ENCODE measurements around the gene NDUFAF8.

GRCh38 chr17:81271226-81271625 is 32.1 kb downstream of the NDUFAF8 start:
- no peak for TF ChIP-seq ESRRG (CRISPR knock-in tag; IDR thresholded peaks at IDR 0.05)
- no peak for TF ChIP-seq TSHZ2 (CRISPR knock-in tag; IDR thresholded peaks at IDR 0.05)
- no peak for TF ChIP-seq POU6F1 (CRISPR knock-in tag; IDR thresholded peaks at IDR 0.05; ENCODE audit: borderline replicate concordance, low read depth)
- TF ChIP-seq RARB (CRISPR knock-in tag; IDR thresholded peaks at IDR 0.05): no peak
- TF ChIP-seq CSRNP3 (CRISPR knock-in tag; IDR thresholded peaks at IDR 0.05): no peak
- TF ChIP-seq TOX (CRISPR knock-in tag; IDR thresholded peaks at IDR 0.05; ENCODE audit: borderline replicate concordance): no peak
- no peak for TF ChIP-seq ZC3H10 (CRISPR knock-in tag; IDR thresholded peaks at IDR 0.05)
- no peak for TF ChIP-seq PATZ1 (CRISPR knock-in tag; IDR thresholded peaks at IDR 0.05; ENCODE audit: borderline replicate concordance)
- TF ChIP-seq ZNF8 (CRISPR knock-in tag; IDR thresholded peaks at IDR 0.05): no peak
- no peak for TF ChIP-seq CREB5 (CRISPR knock-in tag; IDR thresholded peaks at IDR 0.05; ENCODE audit: low read depth)
- no peak for TF ChIP-seq ZNF565 (CRISPR knock-in tag; conservative IDR thresholded peaks at IDR 0.05; ENCODE audit: low read depth)
- TF ChIP-seq TCF4 (CRISPR knock-in tag; IDR thresholded peaks at IDR 0.05; ENCODE audit: borderline replicate concordance): no peak
- TF ChIP-seq GLIS3 (CRISPR knock-in tag; IDR thresholded peaks at IDR 0.05): no peak

Data from SK-N-SH treated with all-trans-retinoic acid at 6 μM for 48 hours (cell line).